GM19035 (cell line): ENCODE measurements around the gene TMC1.
"Not testable (repeated sequence)": the region's sequence is repeated elsewhere in the genome, so short reads cannot be mapped to it uniquely, and the experiment has no call there.

Experiments used
- ATAC-seq: cut with Tn5 transposase; IDR thresholded peaks from one replicate; pipeline ENCODE4 v1.9.1; 2021; ENCODE audit not compliant: unreplicated experiment

The TMC1 gene

GRCh38 chr9:72749276-72749675 is 227.9 kb downstream of the TMC1 start:
- ATAC-seq: no peak

GRCh38 chr9:72751541-72751940 is 230.1 kb downstream of the TMC1 start:
- no peak for ATAC-seq

- ATAC-seq: no peak
Observed at GRCh38 chr9:72753266-72753893, 232.0 kb downstream of the TMC1 start.

DNA sequence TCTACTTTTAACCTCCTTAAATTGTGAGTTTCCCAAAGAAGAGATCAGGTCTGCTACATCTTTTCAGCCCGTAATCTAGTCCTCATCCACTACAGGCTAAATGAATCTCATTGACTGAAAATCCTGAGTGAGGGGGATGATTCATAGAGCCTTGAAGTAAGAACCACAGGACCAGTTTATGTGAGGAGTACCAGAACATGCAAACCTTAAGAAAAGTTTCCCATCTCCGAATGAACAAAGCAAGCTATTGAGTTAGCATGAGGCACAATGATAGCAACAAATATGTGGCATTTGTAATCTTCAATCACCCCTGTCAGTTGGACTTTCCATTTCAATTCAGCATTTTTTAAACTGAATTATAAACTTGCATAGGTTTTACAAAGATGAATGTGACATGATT is 234.4 kb downstream of the TMC1 start:
- no peak for ATAC-seq

GRCh38 chr9:72758944-72759343 is 237.5 kb downstream of the TMC1 start:
- ATAC-seq: no peak

DNA sequence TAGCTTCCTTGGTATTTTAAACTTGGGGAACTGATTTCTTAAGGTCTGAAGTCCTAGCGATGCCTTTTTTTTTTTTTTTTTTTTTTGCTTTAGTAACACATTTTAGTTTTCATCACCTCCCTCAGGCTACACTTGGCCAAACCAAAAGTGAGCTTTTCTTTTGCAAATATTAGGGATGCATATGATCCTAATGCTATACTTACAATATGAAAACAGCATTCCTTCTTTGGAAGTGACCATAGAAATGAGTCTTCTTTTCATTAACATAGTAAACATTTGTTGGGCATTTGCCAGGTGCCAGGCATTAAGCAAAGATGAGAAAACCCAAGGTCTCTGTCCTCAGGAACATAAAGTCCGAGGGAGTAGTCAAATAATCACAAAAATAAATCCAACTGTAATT is 241.6 kb downstream of the TMC1 start:
- ATAC-seq: no peak

DNA sequence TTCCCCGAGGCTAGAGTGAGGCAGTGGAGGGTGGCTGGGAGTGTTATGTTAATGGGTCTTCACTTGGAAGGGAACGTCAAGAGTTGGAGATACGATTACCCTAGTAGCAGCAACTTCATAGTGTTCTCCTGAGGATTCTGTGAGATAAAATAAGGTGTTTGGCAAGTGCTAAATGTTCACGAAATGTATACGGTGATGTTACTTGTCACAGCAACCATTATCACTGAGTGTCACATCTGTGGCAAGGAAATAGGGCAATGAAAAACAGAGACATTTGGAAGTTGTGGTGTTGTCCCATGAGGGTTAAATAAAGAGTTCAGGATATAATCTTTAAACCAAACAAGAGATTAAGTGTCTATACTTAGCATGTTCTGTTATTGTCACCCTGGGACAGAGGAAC is 248.1 kb downstream of the TMC1 start:
- ATAC-seq: no peak

GRCh38 chr9:72772661-72773060 is 251.3 kb downstream of the TMC1 start:
- no peak for ATAC-seq

GRCh38 chr9:72773570-72773969 is 252.2 kb downstream of the TMC1 start:
- ATAC-seq: no peak

DNA sequence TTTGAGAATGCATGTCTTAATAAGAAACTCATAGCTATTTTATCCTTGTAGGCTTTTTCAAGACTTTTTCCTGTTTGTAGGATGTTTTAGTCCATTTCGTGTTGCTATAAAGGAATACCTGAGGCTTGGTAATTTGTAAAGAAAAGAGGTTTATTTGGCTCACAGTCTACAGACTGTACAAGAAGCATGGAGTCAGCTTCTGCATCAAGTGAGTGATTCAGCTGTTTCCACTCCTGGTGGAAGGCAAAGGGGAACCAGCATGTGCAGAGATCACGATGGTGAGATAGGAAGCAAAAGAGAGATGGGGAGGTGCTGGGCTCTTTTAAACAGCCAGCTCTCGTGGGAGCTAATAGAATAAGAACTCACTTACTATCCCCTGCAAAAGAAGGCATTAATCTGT is 254.2 kb downstream of the TMC1 start:
- ATAC-seq: no peak

DNA sequence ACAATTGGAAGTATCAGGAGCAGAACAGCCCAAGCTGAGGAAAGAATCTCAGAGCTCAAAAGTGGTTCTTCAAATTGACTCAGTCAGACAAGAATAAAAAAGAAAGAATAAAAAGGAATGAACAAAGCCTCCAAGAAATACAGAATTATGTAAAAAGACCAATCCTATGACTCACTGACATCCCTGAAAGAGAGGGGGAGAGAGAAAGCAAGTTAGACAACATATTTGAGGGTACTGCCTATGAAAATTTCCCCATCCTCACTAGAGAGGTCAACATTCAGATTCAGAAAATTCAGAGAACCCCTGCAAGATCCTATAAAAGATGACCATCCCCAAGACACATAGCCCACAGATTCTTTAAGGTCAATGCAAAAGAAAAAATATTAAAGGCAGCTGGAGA is 258.2 kb downstream of the TMC1 start:
- no peak for ATAC-seq

DNA sequence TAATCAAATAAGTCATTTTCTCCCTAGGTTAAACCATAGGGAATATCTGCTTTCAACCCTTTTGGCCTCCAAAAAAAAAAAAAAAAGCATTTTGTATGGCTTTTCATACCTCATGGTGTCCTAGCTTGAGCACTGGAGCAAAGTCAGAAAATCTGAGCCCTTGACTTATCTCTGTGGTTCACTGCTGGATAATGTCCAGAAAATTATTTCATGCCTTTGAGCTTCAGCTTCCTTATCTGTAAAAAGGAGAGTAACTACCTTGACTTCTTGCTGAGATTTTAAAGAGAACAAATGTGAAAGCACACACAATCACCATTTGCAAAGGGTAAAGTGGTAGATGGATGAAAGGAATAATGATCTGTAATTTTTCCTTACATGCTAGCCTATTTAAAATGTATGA is 265.5 kb downstream of the TMC1 start:
- no peak for ATAC-seq

GRCh38 chr9:72788966-72789735 is 267.7 kb downstream of the TMC1 start:
- ATAC-seq: no peak

- no peak for ATAC-seq
Observed at GRCh38 chr9:72789885-72790284, 268.5 kb downstream of the TMC1 start.

DNA sequence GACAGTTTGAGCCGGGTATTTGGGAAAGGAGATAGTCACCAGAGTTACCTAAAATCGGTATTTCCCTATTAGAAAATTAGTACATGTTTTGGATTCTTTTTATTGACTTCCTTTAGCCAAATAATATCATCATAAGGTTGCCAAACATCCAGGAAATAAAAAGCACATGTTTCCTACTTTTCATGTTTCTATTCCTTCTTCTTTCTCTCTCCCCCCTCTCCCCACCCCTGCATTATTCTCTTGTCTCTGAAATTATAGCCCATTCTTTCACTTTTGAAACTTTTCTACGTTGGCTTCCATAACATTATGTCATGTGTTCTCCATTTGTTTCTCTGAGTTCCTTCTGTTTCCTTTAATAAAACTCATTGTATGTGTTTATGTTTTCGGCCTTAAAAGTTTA is 269.6 kb downstream of the TMC1 start:
- no peak for ATAC-seq

GRCh38 chr9:72791436-72791835 is 270.0 kb downstream of the TMC1 start:
- ATAC-seq: no peak

GRCh38 chr9:72794946-72795345 is 273.5 kb downstream of the TMC1 start:
- no peak for ATAC-seq

DNA sequence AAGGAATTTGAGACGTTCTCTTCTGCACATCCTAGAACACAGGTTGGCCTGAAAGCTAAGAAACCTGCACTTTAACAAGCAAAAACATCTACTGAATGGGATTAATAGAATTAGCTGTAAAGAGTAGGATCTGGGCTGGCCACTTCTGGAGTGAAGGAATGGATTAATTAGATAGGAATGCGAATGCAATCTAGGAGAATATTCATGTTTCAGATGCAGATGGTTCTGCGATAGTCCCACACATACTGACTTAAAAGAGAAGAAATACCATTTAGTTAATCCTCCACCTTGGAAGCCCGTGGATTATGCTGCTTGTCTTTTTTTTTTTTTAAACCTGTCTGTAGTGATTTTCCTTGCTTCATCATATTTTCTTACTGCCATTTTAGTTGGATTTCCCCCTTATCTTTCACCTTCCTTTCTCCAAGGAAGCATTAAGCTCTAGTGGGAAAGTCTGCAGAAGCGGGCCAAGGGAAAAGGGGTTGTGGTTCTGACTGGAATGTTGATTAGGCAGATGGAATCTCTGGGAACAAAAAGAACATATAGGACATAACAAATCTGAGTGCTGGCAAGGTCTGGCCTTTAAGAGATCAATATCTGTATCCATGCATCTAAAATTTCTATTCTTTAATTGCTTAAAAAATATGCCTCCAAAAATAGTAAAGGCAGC is 279.1 kb downstream of the TMC1 start:
- no peak for ATAC-seq

GRCh38 chr9:72805238-72805637 is 283.8 kb downstream of the TMC1 start:
- ATAC-seq: no peak

DNA sequence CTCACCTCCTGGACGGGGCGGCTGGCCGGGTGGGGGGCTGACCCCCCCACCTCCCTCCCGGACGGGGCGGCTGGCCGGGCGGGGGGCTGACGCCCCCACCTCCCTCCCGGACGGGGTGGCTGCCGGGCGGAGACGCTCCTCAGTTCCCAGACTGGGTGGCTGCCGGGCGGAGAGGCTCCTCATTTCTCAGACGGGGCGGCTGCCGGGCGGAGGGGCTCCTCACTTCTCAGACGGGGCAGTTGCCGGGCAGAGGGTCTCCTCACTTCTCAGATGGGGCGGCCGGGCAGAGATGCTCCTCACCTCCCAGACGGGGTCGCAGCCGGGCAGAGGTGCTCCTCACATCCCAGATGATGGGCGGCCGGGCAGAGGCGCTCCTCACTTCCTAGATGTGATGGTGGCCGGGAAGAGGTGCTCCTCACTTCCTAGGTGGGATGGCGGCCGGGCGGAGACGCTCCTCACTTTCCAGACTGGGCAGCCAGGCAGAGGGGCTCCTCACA is 285.0 kb downstream of the TMC1 start:
- ATAC-seq: not testable (repeated sequence)

DNA sequence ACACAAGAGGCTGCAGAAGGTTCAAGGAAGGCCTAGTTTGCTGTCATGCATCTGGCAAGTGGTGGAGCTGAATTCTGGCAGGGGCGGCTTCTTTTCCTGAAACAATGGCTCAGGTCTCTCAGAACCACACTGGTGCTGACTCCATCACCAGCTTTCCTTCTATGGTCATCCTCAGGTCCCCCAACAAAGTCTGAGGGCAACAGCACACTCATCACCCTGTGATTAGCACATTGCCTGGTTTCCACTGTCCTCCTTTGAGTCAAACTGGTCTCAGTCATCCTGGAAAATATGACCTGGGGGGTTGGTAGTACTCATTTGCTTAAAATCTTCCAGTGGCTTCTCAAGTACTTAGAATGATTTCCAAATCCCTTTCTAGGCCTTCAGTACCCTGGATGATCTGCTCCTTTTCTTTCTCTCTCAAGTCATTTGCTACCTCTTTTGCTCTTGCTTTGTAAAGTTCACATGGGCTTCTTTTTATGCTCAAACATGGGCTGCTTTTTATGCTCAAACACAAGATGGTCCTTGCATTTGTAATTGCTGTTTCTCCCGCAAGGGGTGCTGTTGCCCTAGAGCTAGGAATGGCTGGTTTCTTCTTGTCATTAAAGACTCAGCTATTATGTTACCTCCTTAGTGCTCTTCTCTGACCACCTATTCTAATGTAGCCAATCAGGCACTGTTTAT is 286.5 kb downstream of the TMC1 start:
- ATAC-seq: no peak

DNA sequence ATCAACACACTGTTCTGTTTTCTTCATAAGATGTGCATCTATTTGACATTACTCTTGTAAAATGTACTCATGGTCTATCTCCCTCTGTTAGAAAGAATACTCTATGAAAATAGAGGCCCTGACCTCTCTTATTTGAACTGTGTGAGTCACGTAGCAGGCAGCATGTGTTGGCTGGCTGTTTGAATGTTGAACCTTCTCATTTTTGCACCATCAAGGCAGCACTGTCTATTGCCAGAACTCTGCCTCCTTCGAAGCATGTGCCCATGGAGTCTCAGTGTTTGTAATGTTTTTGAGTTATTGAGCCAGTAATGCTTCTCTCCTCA is 287.0 kb downstream of the TMC1 start:
- no peak for ATAC-seq
